SK-MEL-5 (cell line): Measurements from ENCODE around the gene ZFYVE28. TPM values are rescaled to one million over a fixed set of nuclear protein-coding genes. Genes with fewer than 3 reads are reported as not detected.
A peak's percentile ranks its signal among the peaks of the same experiment; 100 is the strongest.
"Not testable (repeated sequence)": the region's sequence is repeated elsewhere in the genome, so short reads cannot be mapped to it uniquely, and the experiment has no call there.

ENCODE experiments used
- DNase-seq: peaks from one replicate; pipeline ENCODE4 v3.0.0-alpha.2; 2016; ENCODE audit warnings: low read depth, low spot score
- in situ Hi-C: cut with HindIII; loops from 2 replicates; pipeline ENCODE4 v1.10.0; 2016; ENCODE audit warnings: low sequenced_read_pairs, high pct_unique_total_duplicates, low pct_unique_long_range_greater_than_20kb
- small RNA-seq, 2 experiments: library from RNA; depleted of rRNA; stranded (forward); fragments of <200 nt; gene quantifications; one replicate each; pipeline ENCODE3, GENCODE V24; 2014
- total RNA-seq: library from RNA; depleted of rRNA; stranded (reverse); fragments of >200 nt; shearing (Covaris generic); gene quantifications from 2 replicates; pipeline ENCODE4 v1.2.3, GENCODE V29; 2014; rRNA removed

Gene ZFYVE28
- total RNA-seq, 1 experiment from 2014 or later: 3.1 TPM

DNA sequence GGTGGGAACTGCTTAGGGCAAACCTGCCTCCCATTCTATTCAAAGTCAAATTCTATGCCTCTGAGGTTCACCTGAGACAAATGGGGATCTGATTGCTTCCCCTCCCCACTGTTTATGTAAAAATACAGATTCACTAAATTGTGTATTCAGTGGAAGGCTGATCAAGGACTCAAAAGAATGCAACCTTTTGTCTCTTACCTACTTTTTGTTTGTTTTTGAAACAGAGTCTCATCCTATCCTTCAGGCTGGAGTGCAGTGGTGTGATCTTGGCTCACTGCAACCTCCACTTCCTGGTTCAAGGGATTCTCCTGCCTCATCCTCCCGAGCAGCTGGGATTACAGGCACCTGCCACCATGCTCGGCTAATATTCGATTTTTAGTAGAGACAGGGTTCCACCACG, 197.1 kb downstream of the ZFYVE28 start:
- DNase-seq, in situ Hi-C loops: not testable (repeated sequence)

DNA sequence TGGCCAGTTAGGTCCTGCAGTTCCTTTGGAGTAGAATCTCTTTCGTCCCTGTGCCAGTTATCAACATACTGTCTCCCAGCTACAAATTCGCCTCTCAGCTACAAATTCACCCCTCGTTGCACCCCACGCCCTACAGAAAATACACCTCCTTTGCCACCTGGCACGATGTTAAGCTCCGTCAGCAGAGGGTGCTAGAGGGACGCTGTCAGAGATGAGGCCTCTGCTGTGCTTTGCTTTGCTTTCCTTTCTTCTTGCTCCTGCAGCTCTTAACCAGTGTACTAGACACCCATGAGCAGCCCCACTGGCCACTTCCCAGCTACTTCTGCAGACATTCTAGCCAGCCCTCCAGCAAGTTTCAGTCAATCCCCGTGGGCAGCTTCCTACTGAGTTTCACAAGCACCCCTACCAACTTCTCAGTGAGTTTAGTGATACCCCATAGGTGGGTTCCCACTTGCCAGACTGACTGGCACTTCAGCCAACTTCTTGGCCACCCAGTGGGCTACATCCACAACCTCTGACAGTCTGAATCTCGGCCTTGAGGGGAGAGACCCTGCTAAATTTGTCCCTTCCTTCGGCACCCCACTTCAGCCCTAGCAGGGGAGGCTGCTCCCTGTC, 198.3 kb downstream of the ZFYVE28 start:
- peak; percentile 77 for DNase-seq
- in situ Hi-C loops: no loop called here

Small RNA genes lying within 50 kb of the gene (small RNA-seq; reads per million reads assigned to genes)
- 0 reads per million in 2 experiments for gene COX6B1P5

Other genes starting within 250 kb of the ZFYVE28 start
- gene HAUS3, start 176.5 kb downstream of the ZFYVE28 start, total RNA-seq: 9.4 and 11.8 TPM in 2 replicates
- gene POLN, start 176.5 kb downstream of the ZFYVE28 start, total RNA-seq: 0.61 and 0.85 TPM in 2 replicates
- 9.7 and 10.9 TPM in 2 replicates for gene MXD4, start 156.5 kb downstream of the ZFYVE28 start, total RNA-seq
- gene CFAP99, start 310 bp upstream of the ZFYVE28 start, total RNA-seq: not detected in 2 replicates
- 45.0 and 50.1 TPM in 2 replicates for gene RNF4, start 50.5 kb upstream of the ZFYVE28 start, total RNA-seq
- gene FAM193A, start 118.0 kb upstream of the ZFYVE28 start, total RNA-seq: 6.3 and 8.6 TPM in 2 replicates